ENCODE measurements around the gene USP17L17.
"Not testable (repeated sequence)": the region's sequence is repeated elsewhere in the genome, so short reads cannot be mapped to it uniquely, and the experiment has no call there.

USP17L17 gene, protein sequence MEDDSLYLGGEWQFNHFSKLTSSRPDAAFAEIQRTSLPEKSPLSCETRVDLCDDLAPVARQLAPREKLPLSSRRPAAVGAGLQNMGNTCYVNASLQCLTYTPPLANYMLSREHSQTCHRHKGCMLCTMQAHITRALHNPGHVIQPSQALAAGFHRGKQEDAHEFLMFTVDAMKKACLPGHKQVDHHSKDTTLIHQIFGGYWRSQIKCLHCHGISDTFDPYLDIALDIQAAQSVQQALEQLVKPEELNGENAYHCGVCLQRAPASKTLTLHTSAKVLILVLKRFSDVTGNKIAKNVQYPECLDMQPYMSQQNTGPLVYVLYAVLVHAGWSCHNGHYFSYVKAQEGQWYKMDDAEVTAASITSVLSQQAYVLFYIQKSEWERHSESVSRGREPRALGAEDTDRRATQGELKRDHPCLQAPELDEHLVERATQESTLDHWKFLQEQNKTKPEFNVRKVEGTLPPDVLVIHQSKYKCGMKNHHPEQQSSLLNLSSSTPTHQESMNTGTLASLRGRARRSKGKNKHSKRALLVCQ

DNA sequence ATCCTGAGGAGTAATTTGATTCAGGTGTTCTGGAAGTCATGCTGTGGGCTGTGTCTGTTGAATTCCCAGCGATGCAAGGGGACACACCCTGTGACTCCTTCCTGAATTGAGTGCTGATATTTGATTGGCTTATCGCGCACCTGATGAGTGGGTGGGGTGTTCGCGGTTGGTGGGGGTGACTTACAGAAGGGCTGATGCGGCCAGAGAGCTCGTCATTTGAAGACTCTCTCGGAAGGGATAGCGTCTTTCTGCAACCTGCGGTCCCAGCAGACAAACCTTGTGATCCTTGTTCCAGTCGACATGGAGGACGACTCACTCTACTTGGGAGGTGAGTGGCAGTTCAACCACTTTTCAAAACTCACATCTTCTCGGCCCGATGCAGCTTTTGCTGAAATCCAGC lies at the start of gene USP17L17:
TSS of gene USP17L17 (plus strand) at position 301 of the 400 bp plus-strand sequence. CDS start at position 301, 0 bp downstream.
- DNase-seq: not testable (repeated sequence)

DNA sequence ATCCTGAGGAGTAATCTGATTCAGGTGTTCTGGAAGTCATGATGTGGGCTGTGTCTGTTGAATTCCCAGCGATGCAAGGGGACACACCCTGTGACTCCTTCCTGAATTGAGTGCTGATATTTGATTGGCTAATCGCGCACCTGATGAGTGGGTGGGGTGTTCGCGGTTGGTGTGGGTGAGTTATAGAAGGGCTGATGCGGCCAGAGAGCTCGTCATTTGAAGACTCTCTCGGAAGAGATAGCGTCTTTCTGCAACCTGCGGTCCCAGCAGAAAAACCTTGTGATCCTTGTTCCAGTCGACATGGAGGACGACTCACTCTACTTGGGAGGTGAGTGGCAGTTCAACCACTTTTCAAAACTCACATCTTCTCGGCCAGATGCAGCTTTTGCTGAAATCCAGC lies 33.3 kb upstream of the USP17L17 start, which contains the start of gene USP17L10:
TSS of gene USP17L10 (plus strand) at position 301 of the 400 bp plus-strand sequence. CDS start at position 301, 0 bp downstream.
- not testable (repeated sequence) for DNase-seq

DNA sequence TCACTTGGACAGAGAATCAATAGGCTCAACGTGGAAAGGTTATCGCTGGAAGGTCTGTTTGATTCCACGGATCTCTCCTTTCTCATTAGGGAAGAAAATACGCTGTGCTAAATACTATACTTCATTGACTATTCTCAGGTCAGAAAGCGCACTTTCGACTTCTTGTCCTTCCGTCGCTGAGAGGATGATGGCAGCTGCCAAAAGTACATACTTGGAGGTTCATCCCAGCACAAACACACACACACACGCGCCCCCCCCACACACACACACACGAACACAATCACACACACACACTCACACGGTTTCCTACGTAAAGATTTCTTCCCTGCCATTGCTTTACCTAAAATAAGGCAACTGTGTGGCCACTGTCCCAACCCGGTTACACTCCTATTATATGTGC lies 29.0 kb upstream of the USP17L17 start:
- not testable (repeated sequence) for DNase-seq

DNA sequence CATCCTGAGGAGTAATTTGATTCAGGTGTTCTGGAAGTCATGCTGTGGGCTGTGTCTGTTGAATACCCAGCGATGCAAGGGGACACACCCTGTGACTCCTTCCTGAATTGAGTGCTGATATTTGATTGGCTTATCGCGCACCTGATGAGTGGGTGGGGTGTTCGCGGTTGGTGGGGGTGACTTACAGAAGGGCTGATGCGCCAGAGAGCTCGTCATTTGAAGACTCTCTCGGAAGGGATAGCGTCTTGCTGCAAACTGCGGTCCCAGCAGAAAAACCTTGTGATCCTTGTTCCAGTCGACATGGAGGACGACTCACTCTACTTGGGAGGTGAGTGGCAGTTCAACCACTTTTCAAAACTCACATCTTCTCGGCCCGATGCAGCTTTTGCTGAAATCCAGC lies 28.6 kb upstream of the USP17L17 start, which contains the start of gene USP17L11:
TSS of gene USP17L11 (plus strand) at position 301 of the 400 bp plus-strand sequence. CDS start at position 301, 0 bp downstream.
- DNase-seq: not testable (repeated sequence)

DNA sequence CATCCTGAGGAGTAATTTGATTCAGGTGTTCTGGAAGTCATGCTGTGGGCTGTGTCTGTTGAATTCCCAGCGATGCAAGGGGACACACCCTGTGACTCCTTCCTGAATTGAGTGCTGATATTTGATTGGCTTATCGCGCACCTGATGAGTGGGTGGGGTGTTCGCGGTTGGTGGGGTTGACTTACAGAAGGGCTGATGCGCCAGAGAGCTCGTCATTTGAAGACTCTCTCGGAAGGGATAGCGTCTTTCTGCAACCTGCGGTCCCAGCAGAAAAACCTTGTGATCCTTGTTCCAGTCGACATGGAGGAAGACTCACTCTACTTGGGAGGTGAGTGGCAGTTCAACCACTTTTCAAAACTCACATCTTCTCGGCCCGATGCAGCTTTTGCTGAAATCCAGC lies 23.8 kb upstream of the USP17L17 start, which contains the start of gene USP17L12:
TSS of gene USP17L12 (plus strand) at position 301 of the 400 bp plus-strand sequence. CDS start at position 301, 0 bp downstream.
- DNase-seq: not testable (repeated sequence)

DNA sequence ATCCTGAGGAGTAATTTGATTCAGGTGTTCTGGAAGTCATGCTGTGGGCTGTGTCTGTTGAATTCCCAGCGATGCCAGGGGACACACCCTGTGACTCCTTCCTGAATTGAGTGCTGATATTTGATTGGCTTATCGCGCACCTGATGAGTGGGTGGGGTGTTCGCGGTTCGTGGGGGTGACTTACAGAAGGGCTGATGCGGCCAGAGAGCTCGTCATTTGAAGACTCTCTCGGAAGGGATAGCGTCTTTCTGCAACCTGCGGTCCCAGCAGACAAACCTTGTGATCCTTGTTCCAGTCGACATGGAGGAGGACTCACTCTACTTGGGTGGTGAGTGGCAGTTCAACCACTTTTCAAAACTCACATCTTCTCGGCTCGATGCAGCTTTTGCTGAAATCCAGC lies 19.1 kb upstream of the USP17L17 start, which contains the start of gene USP17L13:
TSS of gene USP17L13 (plus strand) at position 301 of the 400 bp plus-strand sequence. CDS start at position 301, 0 bp downstream.
- DNase-seq: not testable (repeated sequence)

DNA sequence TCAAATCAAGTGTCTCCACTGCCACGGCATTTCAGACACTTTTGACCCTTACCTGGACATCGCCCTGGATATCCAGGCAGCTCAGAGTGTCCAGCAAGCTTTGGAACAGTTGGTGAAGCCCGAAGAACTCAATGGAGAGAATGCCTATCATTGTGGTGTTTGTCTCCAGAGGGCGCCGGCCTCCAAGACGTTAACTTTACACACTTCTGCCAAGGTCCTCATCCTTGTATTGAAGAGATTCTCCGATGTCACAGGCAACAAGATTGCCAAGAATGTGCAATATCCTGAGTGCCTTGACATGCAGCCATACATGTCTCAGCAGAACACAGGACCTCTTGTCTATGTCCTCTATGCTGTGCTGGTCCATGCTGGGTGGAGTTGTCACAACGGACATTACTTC lies 13.4 kb upstream of the USP17L17 start:
- DNase-seq: not testable (repeated sequence)

DNA sequence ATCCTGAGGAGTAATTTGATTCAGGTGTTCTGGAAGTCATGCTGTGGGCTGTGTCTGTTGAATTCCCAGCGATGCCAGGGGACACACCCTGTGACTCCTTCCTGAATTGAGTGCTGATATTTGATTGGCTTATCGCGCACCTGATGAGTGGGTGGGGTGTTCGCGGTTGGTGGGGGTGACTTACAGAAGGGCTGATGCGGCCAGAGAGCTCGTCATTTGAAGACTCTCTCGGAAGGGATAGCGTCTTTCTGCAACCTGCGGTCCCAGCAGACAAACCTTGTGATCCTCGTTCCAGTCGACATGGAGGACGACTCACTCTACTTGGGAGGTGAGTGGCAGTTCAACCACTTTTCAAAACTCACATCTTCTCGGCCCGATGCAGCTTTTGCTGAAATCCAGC lies 9.6 kb upstream of the USP17L17 start, which contains the start of gene USP17L15:
TSS of gene USP17L15 (plus strand) at position 301 of the 400 bp plus-strand sequence. CDS start at position 301, 0 bp downstream.
- DNase-seq: not testable (repeated sequence)

DNA sequence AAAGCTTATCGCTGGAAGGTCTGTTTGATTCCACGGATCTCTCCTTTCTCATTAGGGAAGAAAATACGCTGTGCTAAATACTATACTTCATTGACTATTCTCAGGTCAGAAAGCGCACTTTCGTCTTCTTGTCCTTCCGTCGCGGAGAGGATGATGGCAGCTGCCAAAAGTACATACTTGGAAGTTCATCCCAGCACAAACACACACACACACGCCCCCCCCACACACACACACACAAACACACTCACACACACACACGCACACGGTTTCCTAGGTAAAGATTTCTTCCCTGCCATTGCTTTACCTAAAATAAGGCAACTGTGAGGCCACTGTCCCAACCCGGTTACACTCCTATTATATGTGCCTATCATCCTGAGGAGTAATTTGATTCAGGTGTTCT lies 5.2 kb upstream of the USP17L17 start:
- not testable (repeated sequence) for DNase-seq

DNA sequence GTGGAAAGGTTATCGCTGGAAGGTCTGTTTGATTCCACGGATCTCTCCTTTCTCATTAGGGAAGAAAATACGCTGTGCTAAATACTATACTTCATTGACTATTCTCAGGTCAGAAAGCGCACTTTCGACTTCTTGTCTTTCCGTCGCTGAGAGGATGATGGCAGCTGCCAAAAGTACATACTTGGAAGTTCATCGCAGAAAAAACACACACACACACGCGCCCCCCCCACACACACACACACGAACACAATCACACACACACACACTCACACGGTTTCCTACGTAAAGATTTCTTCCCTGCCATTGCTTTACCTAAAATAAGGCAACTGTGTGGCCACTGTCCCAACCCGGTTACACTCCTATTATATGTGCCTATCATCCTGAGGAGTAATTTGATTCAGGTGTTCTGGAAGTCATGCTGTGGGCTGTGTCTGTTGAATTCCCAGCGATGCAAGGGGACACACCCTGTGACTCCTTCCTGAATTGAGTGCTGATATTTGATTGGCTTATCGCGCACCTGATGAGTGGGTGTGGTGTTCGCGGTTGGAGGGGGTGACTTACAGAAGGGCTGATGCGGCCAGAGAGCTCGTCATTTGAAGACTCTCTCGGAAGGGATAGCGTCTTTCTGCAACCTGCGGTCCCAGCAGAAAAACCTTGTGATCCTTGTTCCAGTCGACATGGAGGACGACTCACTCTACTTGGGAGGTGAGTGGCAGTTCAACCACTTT lies 4.4 kb downstream of the USP17L17 start, which contains the start of gene USP17L18:
TSS of gene USP17L18 (plus strand) at position 678 of the 728 bp plus-strand sequence. CDS start at position 678, 0 bp downstream.
- DNase-seq: not testable (repeated sequence)

DNA sequence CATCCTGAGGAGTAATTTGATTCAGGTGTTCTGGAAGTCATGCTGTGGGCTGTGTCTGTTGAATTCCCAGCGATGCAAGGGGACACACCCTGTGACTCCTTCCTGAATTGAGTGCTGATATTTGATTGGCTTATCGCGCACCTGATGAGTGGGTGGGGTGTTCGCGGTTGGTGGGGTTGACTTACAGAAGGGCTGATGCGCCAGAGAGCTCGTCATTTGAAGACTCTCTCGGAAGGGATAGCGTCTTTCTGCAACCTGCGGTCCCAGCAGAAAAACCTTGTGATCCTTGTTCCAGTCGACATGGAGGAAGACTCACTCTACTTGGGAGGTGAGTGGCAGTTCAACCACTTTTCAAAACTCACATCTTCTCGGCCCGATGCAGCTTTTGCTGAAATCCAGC lies 9.4 kb downstream of the USP17L17 start, which contains the start of gene USP17L19:
TSS of gene USP17L19 (plus strand) at position 301 of the 400 bp plus-strand sequence. CDS start at position 301, 0 bp downstream.
- not testable (repeated sequence) for DNase-seq

DNA sequence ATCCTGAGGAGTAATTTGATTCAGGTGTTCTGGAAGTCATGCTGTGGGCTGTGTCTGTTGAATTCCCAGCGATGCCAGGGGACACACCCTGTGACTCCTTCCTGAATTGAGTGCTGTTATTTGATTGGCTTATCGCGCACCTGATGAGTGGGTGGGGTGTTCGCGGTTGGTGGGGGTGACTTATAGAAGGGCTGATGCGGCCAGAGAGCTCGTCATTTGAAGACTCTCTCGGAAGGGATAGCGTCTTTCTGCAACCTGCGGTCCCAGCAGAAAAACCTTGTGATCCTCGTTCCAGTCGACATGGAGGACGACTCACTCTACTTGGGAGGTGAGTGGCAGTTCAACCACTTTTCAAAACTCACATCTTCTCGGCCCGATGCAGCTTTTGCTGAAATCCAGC lies 14.1 kb downstream of the USP17L17 start, which contains the start of gene USP17L20:
TSS of gene USP17L20 (plus strand) at position 301 of the 400 bp plus-strand sequence. CDS start at position 301, 0 bp downstream.
- DNase-seq: not testable (repeated sequence)

DNA sequence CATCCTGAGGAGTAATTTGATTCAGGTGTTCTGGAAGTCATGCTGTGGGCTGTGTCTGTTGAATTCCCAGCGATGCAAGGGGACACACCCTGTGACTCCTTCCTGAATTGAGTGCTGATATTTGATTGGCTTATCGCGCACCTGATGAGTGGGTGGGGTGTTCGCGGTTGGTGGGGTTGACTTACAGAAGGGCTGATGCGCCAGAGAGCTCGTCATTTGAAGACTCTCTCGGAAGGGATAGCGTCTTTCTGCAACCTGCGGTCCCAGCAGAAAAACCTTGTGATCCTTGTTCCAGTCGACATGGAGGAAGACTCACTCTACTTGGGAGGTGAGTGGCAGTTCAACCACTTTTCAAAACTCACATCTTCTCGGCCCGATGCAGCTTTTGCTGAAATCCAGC lies 18.9 kb downstream of the USP17L17 start, which contains the start of gene USP17L21:
TSS of gene USP17L21 (plus strand) at position 301 of the 400 bp plus-strand sequence. CDS start at position 301, 0 bp downstream.
- not testable (repeated sequence) for DNase-seq

DNA sequence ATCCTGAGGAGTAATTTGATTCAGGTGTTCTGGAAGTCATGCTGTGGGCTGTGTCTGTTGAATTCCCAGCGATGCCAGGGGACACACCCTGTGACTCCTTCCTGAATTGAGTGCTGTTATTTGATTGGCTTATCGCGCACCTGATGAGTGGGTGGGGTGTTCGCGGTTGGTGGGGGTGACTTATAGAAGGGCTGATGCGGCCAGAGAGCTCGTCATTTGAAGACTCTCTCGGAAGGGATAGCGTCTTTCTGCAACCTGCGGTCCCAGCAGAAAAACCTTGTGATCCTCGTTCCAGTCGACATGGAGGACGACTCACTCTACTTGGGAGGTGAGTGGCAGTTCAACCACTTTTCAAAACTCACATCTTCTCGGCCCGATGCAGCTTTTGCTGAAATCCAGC lies 23.6 kb downstream of the USP17L17 start, which contains the start of gene USP17L22:
TSS of gene USP17L22 (plus strand) at position 301 of the 400 bp plus-strand sequence. CDS start at position 301, 0 bp downstream.
- not testable (repeated sequence) for DNase-seq

DNA sequence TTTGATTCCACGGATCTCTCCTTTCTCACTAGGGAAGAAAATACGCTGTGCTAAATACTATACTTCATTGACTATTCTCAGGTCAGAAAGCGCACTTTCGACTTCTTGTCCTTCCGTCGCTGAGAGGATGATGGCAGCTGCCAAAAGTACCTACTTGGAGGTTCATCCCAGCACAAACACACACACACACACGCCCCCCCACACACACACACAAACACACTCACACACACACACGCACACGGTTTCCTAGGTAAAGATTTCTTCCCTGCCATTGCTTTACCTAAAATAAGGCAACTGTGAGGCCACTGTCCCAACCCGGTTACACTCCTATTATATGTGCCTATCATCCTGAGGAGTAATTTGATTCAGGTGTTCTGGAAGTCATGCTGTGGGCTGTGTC lies 28.0 kb downstream of the USP17L17 start:
- not testable (repeated sequence) for DNase-seq
